Body of pancreas (tissue), 4 donors: ENCODE data around the gene AURKA.

Source experiments
- CTCF ChIP-seq, 7 experiments: fragments of 450-650 bp in 4 of 7; fragments of 200-600 bp in 3 of 7; sonication (generic) in 3 of 7; IDR thresholded peaks; one replicate each; pipeline ENCODE4 v1.5.1; 2016 to 2019; ENCODE audit warnings: antibody characterized with exemption in 7 of 7
- POLR2A ChIP-seq, 3 donors: fragments of 450-650 bp; IDR thresholded peaks; one replicate each; pipeline ENCODE4 v1.6.1; 2016; ENCODE audit warnings: antibody characterized with exemption in 3 of 3, mild to moderate bottlenecking in 2 of 3

GRCh38 chr20:56438284-56438683 is 46.3 kb upstream of the AURKA start:
- TF ChIP-seq CTCF (IDR thresholded peaks at IDR 0.05) (no peak), POLR2A (IDR thresholded peaks at IDR 0.05) (no peak)
